Upper lobe of right lung (tissue), 1 donor: ENCODE results near the gene FUCA1. TPM values are rescaled to one million over a fixed set of nuclear protein-coding genes. Genes with fewer than 3 reads are reported as not detected.
"Not testable (repeated sequence)": the region's sequence is repeated elsewhere in the genome, so short reads cannot be mapped to it uniquely, and the experiment has no call there.

Experiments used
- ATAC-seq: fragments of 200-7000 bp; cut with Tn5 transposase; one replicate; pipeline ENCODE4 v1.9.1; 2020; ENCODE audit warnings: mild to moderate bottlenecking, moderate library complexity
- DNase-seq: peaks from one replicate; pipeline ENCODE4 v3.0.0-alpha.2; 2020
- H3K27ac ChIP-seq: fragments of 200-600 bp; one replicate; pipeline ENCODE4 v1.8.0; 2022
- H3K27me3 ChIP-seq: fragments of 200-600 bp; one replicate; pipeline ENCODE4 v1.8.0; 2022; ENCODE audit warnings: mild to moderate bottlenecking
- H3K36me3 ChIP-seq: fragments of 200-600 bp; one replicate; pipeline ENCODE4 v1.8.0; 2022
- H3K4me1 ChIP-seq: fragments of 200-600 bp; one replicate; pipeline ENCODE4 v1.8.0; 2022
- H3K4me3 ChIP-seq: fragments of 200-600 bp; one replicate; pipeline ENCODE4 v1.8.0; 2022; ENCODE audit warnings: mild to moderate bottlenecking
- H3K9me3 ChIP-seq: fragments of 200-600 bp; one replicate; pipeline ENCODE4 v1.8.0; 2022
- intact Hi-C: fragments of 100-400 bp; cut with DNase I; formaldehyde crosslinking; loops from one replicate; pipeline ENCODE4 v1.11.0; 2022
- total RNA-seq: library from RNA; stranded (reverse); fragmentation: NEBNext Ultra II Directional; extraction: Animal tissue kit (Norgen Biotek cat#: 25700); gene quantifications from one replicate; pipeline ENCODE4 v1.2.1, GENCODE V29; 2021
- TF ChIP-seq, protein P1 (sequence below): fragments of 200-600 bp; IDR thresholded peaks from one replicate; pipeline ENCODE4 v1.8.0; 2022; ENCODE audit warnings: antibody characterized with exemption
- donor health status: DM: no; HTN: yes; CAD: no; lungs with severe emphysema.

FUCA1 gene
- total RNA-seq, 1 donor from 2014 or later = 44.4 TPM

- no peak for ATAC-seq
- H3K27ac ChIP-seq = no peak overlapping the region
These were observed 38.6 kb upstream of the FUCA1 start for GRCh38 chr1:23906731-23907130.

GRCh38 chr1:23905461-23906025 lies 37.5 kb upstream of the FUCA1 start:
- DNase-seq = no peak
- Histone ChIP-seq H3K27ac (no peak overlapping the region), H3K36me3 (no peaks in the 10 kb centered on the region), H3K4me3 (no peak overlapping the region), H3K27me3 (peaks cover 8% of the 10 kb centered on the region), H3K9me3 (no peaks in the 10 kb centered on the region), H3K4me1 (no peaks in the 10 kb centered on the region)
- intact Hi-C loops = no loop called here
- no peak for ATAC-seq
- TF ChIP-seq, protein P1, sequence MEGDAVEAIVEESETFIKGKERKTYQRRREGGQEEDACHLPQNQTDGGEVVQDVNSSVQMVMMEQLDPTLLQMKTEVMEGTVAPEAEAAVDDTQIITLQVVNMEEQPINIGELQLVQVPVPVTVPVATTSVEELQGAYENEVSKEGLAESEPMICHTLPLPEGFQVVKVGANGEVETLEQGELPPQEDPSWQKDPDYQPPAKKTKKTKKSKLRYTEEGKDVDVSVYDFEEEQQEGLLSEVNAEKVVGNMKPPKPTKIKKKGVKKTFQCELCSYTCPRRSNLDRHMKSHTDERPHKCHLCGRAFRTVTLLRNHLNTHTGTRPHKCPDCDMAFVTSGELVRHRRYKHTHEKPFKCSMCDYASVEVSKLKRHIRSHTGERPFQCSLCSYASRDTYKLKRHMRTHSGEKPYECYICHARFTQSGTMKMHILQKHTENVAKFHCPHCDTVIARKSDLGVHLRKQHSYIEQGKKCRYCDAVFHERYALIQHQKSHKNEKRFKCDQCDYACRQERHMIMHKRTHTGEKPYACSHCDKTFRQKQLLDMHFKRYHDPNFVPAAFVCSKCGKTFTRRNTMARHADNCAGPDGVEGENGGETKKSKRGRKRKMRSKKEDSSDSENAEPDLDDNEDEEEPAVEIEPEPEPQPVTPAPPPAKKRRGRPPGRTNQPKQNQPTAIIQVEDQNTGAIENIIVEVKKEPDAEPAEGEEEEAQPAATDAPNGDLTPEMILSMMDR = no peak

More at GRCh38 chr1:23906731-23907130, 38.6 kb upstream of the FUCA1 start:
- H3K4me1 ChIP-seq = no peaks in the 10 kb centered on the region
- peaks cover 8% of the 10 kb centered on the region for H3K27me3 ChIP-seq
- TF ChIP-seq, protein P1 = no peak
- DNase-seq = no peak
- no peaks in the 10 kb centered on the region for H3K9me3 ChIP-seq
- intact Hi-C loops = no loop called here
- H3K4me3 ChIP-seq = no peak overlapping the region
- H3K36me3 ChIP-seq = no peaks in the 10 kb centered on the region

DNA sequence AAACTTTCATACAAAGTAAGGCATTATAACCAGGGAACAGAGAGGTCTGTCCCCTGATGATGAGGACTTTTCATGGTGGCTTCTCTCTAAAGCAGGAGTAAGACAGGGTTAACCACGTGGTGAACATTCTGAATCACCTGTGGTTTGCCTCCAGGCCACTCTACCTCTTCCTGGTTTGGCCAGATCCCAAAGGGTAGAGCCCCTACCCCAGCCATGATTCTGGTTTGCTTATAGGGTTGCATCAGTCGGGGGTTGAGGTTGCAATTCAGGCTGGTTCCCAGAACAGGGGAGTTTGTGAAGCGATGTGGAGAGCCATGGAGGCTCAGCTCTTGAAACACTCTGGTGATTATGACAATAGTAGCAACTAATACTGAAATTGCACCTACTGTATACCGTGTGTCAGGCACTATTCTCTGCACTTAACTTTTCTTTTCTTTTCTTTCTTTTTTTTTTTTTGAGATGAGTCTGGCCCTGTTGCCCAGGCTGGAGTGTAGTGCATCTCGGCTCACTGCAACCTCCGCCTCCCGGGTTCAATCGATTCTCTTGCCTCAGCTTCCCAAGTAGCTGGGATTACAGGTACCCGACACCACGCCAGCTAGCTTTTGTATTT lies 36.8 kb upstream of the FUCA1 start:
- Histone ChIP-seq H3K4me1 (no peaks in the 10 kb centered on the region), H3K9me3 (no peaks in the 10 kb centered on the region), H3K4me3 (no peak overlapping the region), H3K27me3 (peaks cover 8% of the 10 kb centered on the region), H3K27ac (no peak overlapping the region), H3K36me3 (no peaks in the 10 kb centered on the region)
- DNase-seq = no peak
- ATAC-seq = no peak
- TF ChIP-seq, protein P1 = no peak
- intact Hi-C loops = no loop called here

GRCh38 chr1:23903754-23904153 lies 35.7 kb upstream of the FUCA1 start:
- Histone ChIP-seq H3K27ac (no peak overlapping the region), H3K4me1 (no peaks in the 10 kb centered on the region), H3K9me3 (no peaks in the 10 kb centered on the region), H3K27me3 (peaks cover 8% of the 10 kb centered on the region), H3K36me3 (no peaks in the 10 kb centered on the region), H3K4me3 (no peak overlapping the region)
- no peak for ATAC-seq
- TF ChIP-seq, protein P1 = no peak
- DNase-seq = no peak
- intact Hi-C loops = no loop called here

DNA sequence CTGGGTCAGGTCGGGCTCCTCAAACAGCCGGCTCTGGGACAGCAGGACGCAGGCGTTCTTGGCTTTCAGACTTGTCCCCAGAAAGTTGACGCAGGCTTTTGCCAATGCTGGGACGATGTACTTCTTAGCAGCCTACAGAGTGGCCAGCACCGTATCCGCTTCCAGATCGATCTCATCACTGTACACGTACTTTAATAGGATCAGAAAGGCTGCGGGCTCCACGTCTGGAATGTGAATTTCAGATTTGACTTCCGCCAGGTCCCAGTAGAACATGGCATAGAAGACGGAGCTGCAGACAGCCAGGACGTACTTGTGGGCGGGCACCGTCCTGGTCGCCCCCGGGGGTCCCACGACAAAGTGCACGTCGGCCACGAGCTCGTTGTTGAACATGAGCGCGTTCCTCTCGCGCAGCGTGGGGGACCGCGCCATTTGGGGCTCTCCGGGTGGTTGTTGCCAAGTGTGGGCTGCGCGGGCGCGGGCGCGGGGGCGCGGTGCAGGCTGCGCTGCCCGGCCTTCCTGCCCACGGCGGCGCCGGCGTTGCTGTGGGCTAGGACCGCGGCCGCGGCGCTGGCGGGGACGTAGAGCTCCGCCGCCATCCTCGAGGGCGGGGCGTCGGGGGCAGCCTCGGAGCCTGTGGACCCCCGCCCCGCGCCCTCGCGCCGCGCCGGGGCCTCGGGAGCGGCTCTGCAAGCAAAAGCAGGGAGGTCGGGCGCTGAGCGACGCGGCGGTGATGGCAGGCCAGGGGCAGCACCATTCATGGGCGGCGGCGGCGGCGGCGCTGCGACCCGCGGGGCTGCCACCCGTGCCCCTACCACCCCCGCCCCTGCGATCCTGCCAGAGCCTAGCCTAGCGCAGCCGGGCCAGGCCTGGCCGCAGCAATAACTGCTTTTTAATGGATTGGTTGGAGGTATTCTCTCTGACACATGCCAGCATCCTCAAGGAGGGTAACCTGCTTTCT lies 34.5 kb upstream of the FUCA1 start:
- Histone ChIP-seq H3K27me3 (peaks cover 8% of the 10 kb centered on the region), H3K9me3 (no peaks in the 10 kb centered on the region), H3K4me1 (peaks cover 4% of the 10 kb centered on the region), H3K27ac (no peak overlapping the region), H3K4me3 (peak overlapping the region; percentile 44), H3K36me3 (no peaks in the 10 kb centered on the region)
- ATAC-seq = peak; percentile 68
- intact Hi-C loops = no loop called here
- TF ChIP-seq, protein P1 = no peak
- no peak for DNase-seq

GRCh38 chr1:23900017-23900416 lies 31.9 kb upstream of the FUCA1 start:
- H3K9me3 ChIP-seq, DNase-seq, ATAC-seq, H3K27me3 ChIP-seq, intact Hi-C loops, H3K27ac ChIP-seq, H3K36me3 ChIP-seq, H3K4me3 ChIP-seq: not testable (repeated sequence)
- H3K4me1 ChIP-seq = peaks cover 16% of the 10 kb centered on the region
